HG03064 (cell line): ENCODE data around the gene MAD2L1BP.
"Not testable (repeated sequence)": the region's sequence is repeated elsewhere in the genome, so short reads cannot be mapped to it uniquely, and the experiment has no call there.

Source experiments
- ATAC-seq: cut with Tn5 transposase; IDR thresholded peaks from one replicate; pipeline ENCODE4 v1.9.1; 2021; ENCODE audit warnings: low read depth; ENCODE audit not compliant: unreplicated experiment

The MAD2L1BP gene

DNA sequence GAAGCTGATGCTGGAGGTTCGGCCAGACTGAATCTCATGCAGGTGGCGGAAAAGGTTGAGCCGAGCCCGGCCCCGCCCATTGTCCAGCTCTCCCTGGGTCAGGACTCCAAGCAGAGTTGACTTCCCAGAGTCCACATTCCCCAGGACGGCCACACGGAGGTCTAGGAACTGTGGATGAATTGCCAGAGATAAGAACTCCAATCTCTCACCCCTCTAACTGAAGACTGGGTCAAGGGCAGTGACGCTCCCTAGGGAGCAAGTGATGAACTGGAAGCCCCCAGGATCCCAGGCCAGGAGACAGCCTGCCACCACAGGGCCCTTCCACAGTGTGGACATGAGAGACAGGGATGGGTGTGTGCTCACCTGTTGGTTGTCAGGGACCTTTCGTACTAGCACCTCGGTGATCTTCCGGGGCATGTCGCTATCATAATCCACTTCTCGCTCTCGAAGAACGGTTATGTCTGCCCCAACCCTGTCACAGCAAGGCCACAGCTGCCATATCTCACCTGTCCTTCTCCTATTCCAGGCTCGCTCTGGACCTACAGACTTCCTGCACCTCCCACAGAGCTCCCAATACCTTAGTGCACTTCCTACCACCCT, 10.1 kb upstream of the MAD2L1BP start:
- no peak for ATAC-seq

DNA sequence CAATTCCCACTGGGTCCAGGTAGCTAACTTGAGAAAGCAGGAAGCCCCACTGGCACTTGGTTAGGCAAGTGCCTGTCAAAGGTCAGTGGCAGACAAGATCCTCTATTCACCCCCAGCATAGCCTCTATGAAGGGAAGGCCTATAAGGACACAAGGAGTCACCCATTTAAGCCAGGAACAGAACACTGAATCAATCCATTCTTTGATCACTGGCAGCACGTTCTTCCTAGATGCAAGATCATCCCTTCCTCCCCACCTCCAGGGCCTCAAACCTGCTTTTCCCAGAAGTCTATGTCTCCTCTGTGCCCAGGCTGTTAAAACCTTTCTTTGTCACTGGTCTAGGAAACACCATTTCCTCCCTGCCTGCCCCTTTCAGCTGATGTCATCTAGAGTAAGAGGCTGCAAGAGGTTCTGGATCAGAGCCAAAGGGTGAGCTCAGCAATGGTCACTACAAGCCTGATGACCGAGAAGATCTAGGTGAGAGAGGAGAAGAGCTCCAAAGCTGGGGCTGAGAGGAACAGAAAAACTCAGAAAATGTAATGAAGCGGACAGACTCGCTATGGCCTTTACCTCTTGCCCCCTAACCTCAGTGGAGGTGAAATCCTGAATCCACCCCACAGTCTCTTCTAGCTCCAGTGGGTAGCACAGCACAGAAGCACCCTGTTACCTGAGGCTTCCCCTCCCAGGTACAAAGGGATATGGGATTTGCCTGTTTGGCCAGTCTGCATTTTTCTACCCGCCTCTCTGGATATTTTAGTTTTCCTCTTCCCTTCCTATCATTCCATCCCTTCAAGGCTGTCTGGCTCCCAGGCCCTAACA, 8.4 kb upstream of the MAD2L1BP start:
- no peak for ATAC-seq

DNA sequence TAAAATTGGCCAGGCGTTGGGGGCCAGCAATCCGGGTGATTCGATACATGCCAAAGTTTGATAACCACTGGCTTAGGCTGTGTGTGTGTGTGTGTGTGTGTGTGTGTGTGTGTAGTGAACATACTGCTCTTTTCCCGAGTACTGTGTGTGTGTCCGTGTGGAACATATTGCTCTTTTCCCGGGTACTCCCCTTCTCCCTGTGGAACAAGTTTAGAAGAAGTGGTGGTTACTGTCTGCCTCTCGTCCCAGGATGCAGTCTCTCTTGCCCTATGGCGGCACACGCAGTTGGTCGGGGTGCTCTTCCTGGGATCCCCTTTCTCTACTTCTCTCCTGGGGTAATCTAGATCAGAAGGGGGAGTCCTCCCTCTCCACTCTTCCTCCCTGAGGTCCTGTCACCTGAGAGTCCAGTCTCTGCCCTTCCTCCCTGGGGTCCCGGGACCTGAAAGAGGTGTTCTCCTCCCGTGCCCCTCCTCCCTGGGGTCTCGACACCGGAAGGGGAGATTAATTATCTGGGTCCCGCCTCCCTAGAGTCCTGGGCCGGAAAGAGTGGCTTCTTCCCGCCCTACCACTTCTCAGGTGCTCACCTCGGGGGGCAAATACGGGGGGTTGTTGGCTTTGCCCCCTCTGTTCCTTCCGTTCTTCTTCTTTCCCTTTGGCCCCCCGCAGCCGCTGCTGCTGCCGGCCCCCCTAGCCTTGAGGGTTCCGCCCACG, 7.1 kb upstream of the MAD2L1BP start:
- ATAC-seq: no peak

DNA sequence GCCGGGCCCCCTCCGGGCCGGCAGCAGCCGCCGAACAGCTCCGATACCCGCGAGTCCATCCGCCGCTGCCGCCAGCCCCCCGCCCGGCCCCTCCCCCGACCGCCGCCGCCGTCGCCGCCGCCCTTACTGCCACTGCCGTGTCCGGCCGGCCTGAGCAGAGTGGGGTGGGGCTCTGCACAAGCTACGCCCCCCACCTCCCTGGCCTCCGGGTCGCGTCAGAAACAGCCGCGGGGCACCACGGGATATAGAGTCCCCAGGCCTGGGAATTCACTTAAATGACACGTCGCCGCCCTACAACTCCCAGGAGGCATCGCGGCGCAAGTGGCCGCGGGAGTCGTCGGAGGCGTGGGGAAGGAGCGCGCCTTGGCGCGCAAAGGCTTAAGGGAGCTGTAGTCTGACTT, 6.5 kb upstream of the MAD2L1BP start, which contains the start of gene GTPBP2:
Gene GTPBP2 (minus strand): TSS at position 161 of the 401 bp plus-strand sequence. CDS start 102 bp downstream, at position 59.
- peak; percentile 84 for ATAC-seq

DNA sequence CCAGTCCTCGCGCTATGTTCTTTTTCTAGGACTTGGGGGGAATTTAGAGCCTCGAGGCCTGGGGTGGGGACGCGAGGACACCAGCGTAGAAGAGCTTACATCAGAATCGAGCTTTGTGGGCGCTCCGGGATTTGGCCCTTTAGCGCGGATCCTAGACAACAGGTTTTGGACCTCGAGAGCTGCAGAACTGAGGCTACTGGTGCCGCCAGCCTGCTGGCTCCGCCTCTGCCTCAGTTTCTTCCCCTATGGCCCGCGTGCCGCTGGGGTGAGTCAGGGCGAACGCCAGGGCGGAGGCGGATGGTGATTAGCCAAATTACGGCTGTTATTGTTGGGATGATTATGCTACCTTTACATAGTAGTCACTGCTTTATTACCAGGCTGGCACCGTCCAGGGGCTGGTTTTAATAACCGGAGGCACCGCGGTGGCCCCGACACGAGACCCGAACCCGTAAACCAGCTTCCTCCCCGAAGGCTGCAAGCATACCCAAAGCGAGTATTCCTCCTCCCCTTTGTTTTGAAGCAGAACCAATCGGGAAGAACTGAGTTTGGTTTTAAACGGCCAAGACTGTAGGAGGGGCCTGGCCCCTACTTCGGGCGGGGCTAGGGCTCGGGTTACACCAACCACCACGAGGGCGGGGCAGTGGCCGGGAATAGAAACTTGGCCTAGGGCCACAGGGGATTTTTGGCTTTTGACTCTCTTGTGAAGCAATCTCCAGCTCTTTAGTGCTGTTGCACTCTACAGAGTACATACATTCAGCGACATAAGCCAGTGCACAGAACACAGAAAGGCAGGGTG, 5.9 kb upstream of the MAD2L1BP start:
- ATAC-seq: peak; percentile 49

DNA sequence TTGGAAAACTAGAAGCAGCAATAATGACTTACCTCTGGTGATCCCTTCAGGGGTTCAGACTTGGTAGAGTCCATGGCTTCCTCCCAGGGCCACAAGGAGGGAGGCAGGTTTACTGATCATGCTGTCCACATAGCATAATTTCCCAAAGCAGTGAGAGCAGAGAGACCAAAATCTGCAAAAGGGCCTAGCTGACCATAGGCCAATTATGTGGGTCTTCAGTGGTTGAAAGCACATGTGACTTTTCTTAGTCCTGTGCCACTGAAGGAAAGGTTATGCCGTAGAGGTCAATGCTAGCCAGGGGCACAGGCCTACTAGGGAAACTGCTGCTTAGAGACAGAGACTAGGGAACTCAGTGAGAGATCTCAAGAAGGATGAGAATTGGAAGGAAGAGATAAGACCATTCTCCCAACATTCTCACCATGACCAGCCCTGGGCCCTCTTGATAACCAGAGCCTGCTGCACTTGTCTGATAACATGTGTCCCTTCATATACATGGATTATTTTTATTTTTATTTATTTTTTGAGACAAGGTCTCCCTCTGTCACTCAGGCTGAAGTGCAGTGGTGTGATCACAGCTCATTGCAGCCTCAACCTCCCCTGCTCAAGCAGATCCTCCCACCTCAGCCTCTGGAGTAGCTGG, 4.5 kb upstream of the MAD2L1BP start:
- ATAC-seq: no peak

DNA sequence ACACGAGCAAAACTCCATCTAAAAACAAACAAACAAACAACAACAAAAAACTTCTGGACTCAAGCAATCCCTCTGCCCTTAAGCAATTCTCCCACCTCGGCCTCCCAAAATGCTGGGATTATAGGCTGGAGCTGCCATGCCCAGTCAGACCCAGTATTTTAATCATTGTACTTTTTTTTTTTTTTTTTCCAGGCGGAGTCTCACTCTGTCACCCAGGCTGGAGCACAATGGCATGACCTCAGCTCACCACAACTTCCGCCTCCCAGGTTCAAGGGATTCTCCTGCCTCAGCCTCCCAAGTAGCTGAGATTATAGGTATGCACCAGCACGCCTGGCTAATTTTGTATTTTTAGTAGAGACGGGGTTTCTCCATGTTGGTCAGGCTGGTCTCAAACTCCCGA, 2.6 kb upstream of the MAD2L1BP start:
- ATAC-seq: not testable (repeated sequence)

DNA sequence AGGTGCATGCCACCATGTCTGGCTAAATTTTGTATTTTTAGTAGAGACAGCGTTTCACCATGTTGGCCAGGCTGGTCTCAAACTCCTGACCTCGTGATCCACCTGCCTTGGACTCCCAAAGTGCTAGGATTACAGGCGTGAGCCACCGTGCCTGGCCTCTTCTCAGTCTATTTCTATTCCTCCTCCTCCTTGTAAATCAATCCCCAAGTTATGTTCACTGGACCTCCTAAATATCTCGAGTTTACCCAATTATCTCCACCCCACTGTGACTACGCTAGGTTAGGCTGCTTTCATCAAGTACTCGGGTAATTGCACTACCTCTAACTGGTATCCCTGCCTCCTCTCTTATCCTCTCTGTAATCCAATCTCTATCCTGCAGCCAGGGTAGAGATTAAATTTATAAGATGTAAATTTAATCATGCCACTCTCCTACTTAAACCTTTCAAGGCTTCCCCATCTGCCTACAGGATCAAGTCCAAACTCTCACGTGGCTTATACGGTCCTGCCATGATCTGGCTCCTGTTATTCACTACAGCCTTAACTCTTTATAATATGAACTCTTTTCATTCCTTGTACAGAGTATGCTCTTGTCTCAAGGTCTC, 837 bp upstream of the MAD2L1BP start:
- no peak for ATAC-seq

DNA sequence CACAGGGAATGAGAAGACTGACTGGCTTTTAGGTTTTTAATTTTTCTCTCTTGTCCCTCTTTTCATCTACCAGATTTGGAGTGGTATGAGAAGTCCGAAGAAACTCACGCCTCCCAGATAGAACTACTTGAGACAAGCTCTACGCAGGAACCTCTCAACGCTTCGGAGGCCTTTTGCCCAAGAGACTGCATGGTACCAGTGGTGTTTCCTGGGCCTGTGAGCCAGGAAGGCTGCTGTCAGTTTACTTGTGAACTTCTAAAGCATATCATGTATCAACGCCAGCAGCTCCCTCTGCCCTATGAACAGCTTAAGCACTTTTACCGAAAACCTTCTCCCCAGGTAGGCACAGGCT, 644 bp downstream of the MAD2L1BP start:
- no peak for ATAC-seq

DNA sequence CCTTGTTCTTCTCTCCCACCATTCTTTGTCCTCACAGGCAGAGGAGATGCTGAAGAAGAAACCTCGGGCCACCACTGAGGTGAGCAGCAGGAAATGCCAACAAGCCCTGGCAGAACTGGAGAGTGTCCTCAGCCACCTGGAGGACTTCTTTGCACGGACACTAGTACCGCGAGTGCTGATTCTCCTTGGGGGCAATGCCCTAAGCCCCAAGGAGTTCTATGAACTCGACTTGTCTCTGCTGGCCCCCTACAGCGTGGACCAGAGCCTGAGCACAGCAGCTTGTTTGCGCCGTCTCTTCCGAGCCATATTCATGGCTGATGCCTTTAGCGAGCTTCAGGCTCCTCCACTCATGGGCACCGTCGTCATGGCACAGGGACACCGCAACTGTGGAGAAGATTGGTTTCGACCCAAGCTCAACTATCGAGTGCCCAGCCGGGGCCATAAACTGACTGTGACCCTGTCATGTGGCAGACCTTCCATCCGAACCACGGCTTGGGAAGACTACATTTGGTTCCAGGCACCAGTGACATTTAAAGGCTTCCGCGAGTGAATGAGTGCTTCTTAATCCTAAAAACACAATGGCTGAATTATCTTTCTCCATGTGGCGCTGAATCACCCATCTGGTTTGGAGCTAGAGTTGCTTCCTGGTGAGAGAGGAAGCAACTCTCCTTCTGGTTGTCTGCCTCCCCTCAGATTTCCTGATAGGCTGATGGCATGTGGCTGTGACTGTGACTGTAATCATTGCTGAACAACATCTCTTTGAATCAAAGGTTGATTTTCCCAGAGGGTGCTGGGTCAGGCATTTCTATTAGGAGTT, 4.6 kb downstream of the MAD2L1BP start:
- ATAC-seq: no peak

DNA sequence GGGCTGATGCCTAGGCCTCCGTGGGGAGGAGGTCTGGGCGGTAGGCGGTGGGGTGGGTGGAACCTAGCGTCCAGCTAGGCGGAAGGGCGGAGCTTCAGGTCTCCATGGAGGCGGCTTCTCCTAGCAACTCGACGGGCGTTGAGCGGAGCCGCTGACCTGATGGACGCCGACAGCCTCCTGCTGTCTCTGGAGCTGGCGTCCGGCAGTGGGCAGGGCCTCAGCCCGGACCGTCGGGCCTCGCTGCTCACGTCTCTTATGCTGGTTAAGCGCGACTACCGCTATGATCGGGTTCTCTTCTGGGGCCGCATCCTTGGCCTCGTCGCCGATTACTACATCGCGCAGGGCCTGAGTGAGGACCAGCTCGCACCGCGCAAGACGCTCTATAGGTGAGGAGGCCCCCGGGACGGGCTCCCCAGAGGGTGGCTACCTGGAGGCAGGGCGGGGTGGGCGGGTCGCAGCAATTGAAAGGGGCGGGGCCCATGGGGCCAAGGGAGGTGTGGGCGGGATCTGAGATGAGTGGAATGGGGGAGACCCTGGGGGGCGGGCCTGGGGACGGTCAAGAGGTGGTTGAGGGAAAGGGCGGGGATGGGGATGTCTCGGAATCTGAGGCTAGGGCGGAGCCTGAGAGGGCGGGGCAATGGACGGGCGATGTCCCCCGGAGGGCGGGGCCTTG, 9.4 kb downstream of the MAD2L1BP start, which contains the start of gene RSPH9:
Gene RSPH9 (plus strand): TSS at position 97 of the 673 bp plus-strand sequence. CDS start 63 bp downstream, at position 160.
- ATAC-seq: no peak

DNA sequence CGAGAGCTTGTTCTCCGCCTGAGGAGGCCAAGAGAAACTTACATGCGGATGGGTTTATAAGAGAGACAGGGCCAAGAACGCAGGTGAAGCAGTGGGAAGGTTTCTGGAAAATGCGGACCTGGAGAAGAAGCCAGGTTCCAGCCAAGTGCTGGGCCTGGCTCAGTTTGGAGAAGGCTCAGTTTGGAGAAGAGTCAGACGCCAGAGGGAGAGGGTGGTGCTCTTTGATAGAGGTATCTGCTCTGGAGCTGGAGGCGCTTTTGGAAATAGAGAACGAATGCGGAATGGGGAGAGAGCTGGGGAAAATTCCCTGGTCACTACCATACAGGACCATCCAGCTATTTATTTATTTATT, 9.9 kb downstream of the MAD2L1BP start:
- no peak for ATAC-seq

DNA sequence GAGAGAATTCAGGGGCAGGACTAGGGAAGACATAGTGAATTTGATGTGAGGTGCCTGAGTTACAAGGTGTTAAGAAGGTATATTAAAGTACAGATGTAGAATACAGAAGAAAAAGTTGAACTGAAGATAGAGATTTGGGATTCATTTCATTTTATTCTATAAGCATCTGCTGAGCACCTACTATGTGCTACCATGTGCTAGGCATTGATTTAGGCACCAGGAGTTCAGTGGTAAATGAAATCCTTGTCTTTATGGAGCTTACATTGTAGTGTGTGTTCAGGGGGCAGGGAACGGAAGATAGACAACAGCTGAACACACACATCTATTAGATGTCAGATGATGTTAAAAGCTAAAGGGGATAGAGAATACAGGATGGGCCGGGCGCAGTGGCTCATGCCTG, 12.0 kb downstream of the MAD2L1BP start:
- no peak for ATAC-seq

DNA sequence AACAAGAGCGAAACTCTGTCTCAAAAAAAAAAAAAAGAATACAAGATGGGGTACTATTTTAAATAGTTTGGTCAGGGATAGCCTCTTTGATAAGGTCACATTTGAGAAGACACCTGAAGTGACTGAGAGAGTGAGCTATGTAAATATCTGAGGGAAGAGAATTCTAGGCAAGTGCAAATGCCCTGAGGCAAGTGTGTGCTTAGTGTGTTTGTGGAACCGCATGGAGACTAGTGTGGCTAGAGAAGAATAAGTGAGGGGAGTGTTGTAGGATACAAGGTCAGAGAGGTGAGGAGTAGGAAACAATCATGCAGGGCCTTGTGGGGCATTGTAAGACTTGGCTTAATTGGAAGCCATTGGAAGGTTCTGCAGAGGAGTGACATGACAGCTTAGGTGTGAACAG, 12.6 kb downstream of the MAD2L1BP start:
- ATAC-seq: no peak

DNA sequence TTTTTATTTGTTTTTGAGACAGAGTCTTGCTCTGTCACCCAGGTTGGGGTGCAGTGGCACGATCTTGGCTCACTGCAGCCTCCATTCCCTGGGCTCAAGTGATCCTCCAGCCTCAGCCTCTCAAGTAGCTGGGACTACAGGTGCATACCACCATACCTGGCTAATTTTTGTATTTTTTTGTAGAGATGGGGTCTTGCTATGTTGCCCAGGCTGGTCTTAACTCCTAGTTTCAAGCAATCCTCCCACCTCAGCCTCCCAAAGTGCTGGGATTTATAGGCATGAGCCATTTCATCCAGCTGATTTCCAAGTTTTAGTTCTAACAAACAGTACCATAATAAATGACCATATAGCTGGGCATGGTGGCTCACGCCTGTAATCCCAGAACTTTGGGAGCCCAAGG, 17.2 kb downstream of the MAD2L1BP start:
- not testable (repeated sequence) for ATAC-seq

DNA sequence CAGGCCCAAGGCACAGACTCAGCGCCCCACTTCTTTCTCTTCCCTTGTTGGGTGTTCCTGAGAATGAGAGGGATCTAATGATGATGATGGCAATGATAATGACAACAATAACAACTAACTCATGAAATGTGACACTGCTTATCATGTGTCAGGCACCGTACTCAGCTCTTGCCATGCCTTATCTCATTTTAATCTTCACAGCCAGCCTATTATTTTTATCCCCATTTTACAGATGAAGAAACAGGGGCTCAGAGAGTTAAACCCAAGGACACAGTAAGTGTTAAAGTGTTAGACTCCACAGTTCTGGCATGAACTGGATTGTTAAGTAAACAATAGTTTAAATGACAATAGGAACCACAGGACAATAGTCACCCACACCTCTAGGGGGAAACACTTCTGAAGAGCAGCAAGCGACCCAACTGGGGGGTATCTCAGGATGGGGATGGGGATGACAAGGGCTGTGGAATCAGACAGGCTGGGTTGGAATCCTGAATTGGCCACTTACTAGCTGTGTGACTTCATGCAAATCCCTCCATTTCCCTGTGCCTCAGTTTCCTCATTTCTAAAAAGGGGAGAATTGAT, 21.7 kb downstream of the MAD2L1BP start:
- ATAC-seq: no peak

DNA sequence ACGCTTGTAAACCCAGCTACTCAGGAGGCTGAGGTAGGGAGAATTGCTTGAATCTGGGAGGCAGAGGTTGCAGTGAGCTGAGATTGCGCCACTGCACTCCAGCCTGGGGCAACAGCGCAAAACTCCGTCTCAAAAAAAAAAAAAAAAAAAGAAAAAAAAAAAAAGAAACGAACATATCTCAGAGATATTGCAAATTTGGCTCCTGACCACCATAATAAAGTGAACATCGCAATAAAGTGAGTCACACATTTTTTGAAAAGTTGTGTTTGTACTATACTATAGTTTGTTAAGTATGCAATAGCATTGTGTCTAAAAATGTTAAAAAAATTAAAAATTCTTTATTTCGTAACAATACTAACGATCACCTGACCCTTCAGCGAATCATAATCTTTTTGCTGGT, 22.5 kb downstream of the MAD2L1BP start:
- no peak for ATAC-seq

DNA sequence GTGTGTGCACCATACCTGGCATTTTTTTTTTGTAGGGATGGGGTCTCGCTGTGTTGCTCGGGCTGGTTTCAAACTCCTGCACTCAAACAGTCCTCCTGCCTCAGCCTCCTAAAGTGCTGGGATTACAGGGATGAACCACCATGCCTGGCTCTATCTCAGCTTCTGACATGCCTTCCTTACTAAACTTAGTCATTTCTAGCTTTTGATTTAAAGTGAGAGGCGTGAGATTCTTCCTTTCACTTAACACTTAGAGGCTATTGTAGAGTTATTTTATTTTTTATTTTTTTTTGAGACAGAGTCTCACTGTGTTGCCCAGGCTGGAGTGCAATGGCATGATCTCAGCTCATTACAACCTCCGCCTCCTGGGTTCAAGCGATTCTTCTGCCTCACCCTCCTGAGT, 27.3 kb downstream of the MAD2L1BP start:
- ATAC-seq: not testable (repeated sequence)
